ENCODE data around the gene SOCS3.

GRCh38 chr17:78391843-78392242, 32.0 kb upstream of the SOCS3 start:
- TF ChIP-seq SUZ12 (IDR thresholded peaks at IDR 0.05) (no peak), NFRKB (IDR thresholded peaks at IDR 0.05) (no peak), BHLHE40 (IDR thresholded peaks at IDR 0.05; ENCODE audit: borderline replicate concordance) (no peak), FOXA1 (IDR thresholded peaks at IDR 0.05) (no peak), FOXM1 (IDR thresholded peaks at IDR 0.05; ENCODE audit: borderline replicate concordance) (no peak), TARDBP (IDR thresholded peaks at IDR 0.05) (no peak), CTBP1 (IDR thresholded peaks at IDR 0.05; ENCODE audit: borderline replicate concordance) (no peak), LEF1 (IDR thresholded peaks at IDR 0.05; ENCODE audit: borderline replicate concordance) (no peak), SP1 (IDR thresholded peaks at IDR 0.05) (no peak), PKNOX1 (IDR thresholded peaks at IDR 0.05) (no peak), HDGF (IDR thresholded peaks at IDR 0.05; ENCODE audit: borderline replicate concordance) (no peak)
